DOHH2 (cell line): ENCODE measurements around the gene CTSS.

Experiments
- CTCF ChIP-seq: fragments of 200-600 bp; sonication (generic); IDR thresholded peaks from one replicate; pipeline ENCODE4 v1.5.1; 2014; ENCODE audit warnings: antibody characterized with exemption, mild to moderate bottlenecking, low read depth, low read length; ENCODE audit not compliant: poor library complexity, severe bottlenecking
- EZH2phosphoT487 ChIP-seq: fragments of 200-600 bp; sonication (generic); IDR thresholded peaks from 2 replicates; pipeline ENCODE4 v1.6.1; 2017; ENCODE audit warnings: borderline replicate concordance, mild to moderate bottlenecking, antibody characterized with exemption, low read length, moderate library complexity, mixed read lengths

- TF ChIP-seq CTCF = no peak
- no peak for TF ChIP-seq EZH2phosphoT487
Observed at GRCh38 chr1:150720098-150720497, 45.5 kb downstream of the CTSS start.
